ENCODE measurements around the gene WDR70.

Gene WDR70

GRCh38 chr5:37695647-37696046, 316.5 kb downstream of the WDR70 start:
- no peak for DNase-seq

GRCh38 chr5:37696190-37697021, 317.3 kb downstream of the WDR70 start:
- no peak for DNase-seq

- no peak for DNase-seq
Measured at GRCh38 chr5:37701868-37702267, 322.8 kb downstream of the WDR70 start.

GRCh38 chr5:37703841-37704241, 324.7 kb downstream of the WDR70 start:
- no peak for DNase-seq

- DNase-seq: no peak
Measured at GRCh38 chr5:37704406-37704805, 325.3 kb downstream of the WDR70 start.

GRCh38 chr5:37709020-37709419, 329.9 kb downstream of the WDR70 start:
- DNase-seq: no peak

GRCh38 chr5:37710965-37711364, 331.8 kb downstream of the WDR70 start:
- no peak for DNase-seq

GRCh38 chr5:37712750-37713149, 333.6 kb downstream of the WDR70 start:
- DNase-seq: no peak

- no peak for DNase-seq
Measured at GRCh38 chr5:37714756-37715155, 335.6 kb downstream of the WDR70 start.

GRCh38 chr5:37715361-37715760, 336.2 kb downstream of the WDR70 start:
- no peak for DNase-seq

- no peak for DNase-seq
Measured at GRCh38 chr5:37715992-37716391, 336.9 kb downstream of the WDR70 start.

GRCh38 chr5:37716405-37716804, 337.3 kb downstream of the WDR70 start:
- no peak for DNase-seq

GRCh38 chr5:37717276-37717612, 338.1 kb downstream of the WDR70 start:
- no peak for DNase-seq

- no peak for DNase-seq
Measured at GRCh38 chr5:37717613-37718431, 338.7 kb downstream of the WDR70 start.

GRCh38 chr5:37720550-37720952, 341.4 kb downstream of the WDR70 start:
- DNase-seq: no peak

GRCh38 chr5:37721447-37721871, 342.3 kb downstream of the WDR70 start:
- no peak for DNase-seq

GRCh38 chr5:37722236-37723161, 343.4 kb downstream of the WDR70 start:
- DNase-seq: no peak

- DNase-seq: no peak
Measured at GRCh38 chr5:37723162-37723961, 344.2 kb downstream of the WDR70 start.

- DNase-seq: no peak
Measured at GRCh38 chr5:37724395-37725125, 345.4 kb downstream of the WDR70 start.

GRCh38 chr5:37725185-37725584, 346.1 kb downstream of the WDR70 start:
- no peak for DNase-seq

GRCh38 chr5:37727238-37727637, 348.1 kb downstream of the WDR70 start:
- no peak for DNase-seq

Data from activated CD4-positive, alpha-beta T cell treated with anti-CD3 and anti-CD28 coated beads, Interleukin-2, amount 50 U/mL, for 1 hour (primary cell).